ENCODE measurements around the gene UNC80.

DNA sequence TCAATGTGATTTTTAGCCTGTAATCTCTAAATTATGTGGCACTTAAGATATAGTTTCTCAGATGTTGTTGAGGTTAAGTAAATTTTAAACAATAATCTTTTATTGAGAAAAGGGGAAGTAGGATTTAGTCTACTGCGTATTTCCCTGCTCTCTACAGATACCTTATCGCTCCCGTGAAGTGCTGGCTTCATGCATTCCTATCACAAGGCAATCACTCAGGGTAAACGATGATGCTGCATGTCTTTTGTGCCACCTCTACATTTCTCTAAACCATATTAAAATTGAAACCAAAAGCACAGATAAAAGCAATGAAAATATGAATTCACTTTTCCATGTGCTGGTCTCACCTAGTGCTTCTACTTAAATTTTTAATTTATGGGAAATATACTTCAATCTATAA lies 216.4 kb downstream of the UNC80 start:
- TF ChIP-seq, protein P1, sequence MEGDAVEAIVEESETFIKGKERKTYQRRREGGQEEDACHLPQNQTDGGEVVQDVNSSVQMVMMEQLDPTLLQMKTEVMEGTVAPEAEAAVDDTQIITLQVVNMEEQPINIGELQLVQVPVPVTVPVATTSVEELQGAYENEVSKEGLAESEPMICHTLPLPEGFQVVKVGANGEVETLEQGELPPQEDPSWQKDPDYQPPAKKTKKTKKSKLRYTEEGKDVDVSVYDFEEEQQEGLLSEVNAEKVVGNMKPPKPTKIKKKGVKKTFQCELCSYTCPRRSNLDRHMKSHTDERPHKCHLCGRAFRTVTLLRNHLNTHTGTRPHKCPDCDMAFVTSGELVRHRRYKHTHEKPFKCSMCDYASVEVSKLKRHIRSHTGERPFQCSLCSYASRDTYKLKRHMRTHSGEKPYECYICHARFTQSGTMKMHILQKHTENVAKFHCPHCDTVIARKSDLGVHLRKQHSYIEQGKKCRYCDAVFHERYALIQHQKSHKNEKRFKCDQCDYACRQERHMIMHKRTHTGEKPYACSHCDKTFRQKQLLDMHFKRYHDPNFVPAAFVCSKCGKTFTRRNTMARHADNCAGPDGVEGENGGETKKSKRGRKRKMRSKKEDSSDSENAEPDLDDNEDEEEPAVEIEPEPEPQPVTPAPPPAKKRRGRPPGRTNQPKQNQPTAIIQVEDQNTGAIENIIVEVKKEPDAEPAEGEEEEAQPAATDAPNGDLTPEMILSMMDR (IDR thresholded peaks at IDR 0.05) = no peak
- TF ChIP-seq ZFX (IDR thresholded peaks at IDR 0.05; ENCODE audit: borderline replicate concordance) = no peak
